Right lobe of liver (tissue), 6 donors: ENCODE data around the gene MALAT1. TPM values are rescaled to one million over a fixed set of nuclear protein-coding genes. Genes with fewer than 3 reads are reported as not detected.

Source experiments
- ATAC-seq, 4 donors: fragments of 200-7000 bp; cut with Tn5 transposase; one replicate each; pipeline ENCODE4 v1.9.1; 2020; ENCODE audit warnings: mild to moderate bottlenecking in 4 of 4, moderate library complexity in 4 of 4
- DNase-seq, 3 donors: peaks; one replicate each; pipeline ENCODE4 v3.0.0-alpha.2; 2020
- H3K27ac ChIP-seq, 3 donors: fragments of 200-600 bp; one replicate each; pipeline ENCODE4 v1.8.0; 2022
- H3K27me3 ChIP-seq, 2 donors: fragments of 200-600 bp; one replicate each; pipeline ENCODE4 v1.8.0; 2022
- H3K36me3 ChIP-seq, 4 donors: fragments of 200-600 bp; sonication (generic) in 1 of 4; one replicate each; pipeline versions ENCODE4 v1.5.1 to v1.8.0; 2017 to 2022; ENCODE audit warnings: control low read depth in 1 of 4
- H3K4me1 ChIP-seq, 4 donors: fragments of 200-600 bp; sonication (generic) in 1 of 4; one replicate each; pipeline versions ENCODE4 v1.5.1 to v1.8.0; 2017 to 2022; ENCODE audit warnings: control low read depth in 1 of 4
- H3K4me3 ChIP-seq, 3 donors: fragments of 200-600 bp; one replicate each; pipeline ENCODE4 v1.8.0; 2022
- H3K9me3 ChIP-seq, 4 donors: fragments of 200-600 bp; sonication (generic) in 1 of 4; one replicate each; pipeline versions ENCODE4 v1.5.1 to v1.8.0; 2017 to 2022; ENCODE audit warnings: control low read depth in 1 of 4
- POLR2A ChIP-seq: fragments of 450-650 bp; IDR thresholded peaks from one replicate; pipeline ENCODE4 v1.6.1; 2017; ENCODE audit warnings: antibody characterized with exemption, mild to moderate bottlenecking
- WGBS: methylation state at CpG from one replicate; pipeline ENCODE4 v1.1.6; 2018; ENCODE audit warnings: low coverage, low lambda C conversion rate; ENCODE audit not compliant: insufficient coverage; ENCODE audit errors: missing lambda C conversion rate; 5-methylcytosine and 5-hydroxymethylcytosine counted together
- intact Hi-C, 2 donors: fragments of 100-400 bp; cut with DNase I; formaldehyde crosslinking; loops; one replicate each; pipeline versions ENCODE4 v1.11.2 to v1.14.1; 2022
- total RNA-seq, 6 experiments: library from RNA; depleted of rRNA in 2 of 6; stranded (reverse); fragments of >200 nt in 2 of 6; fragmentation: NEBNext Ultra II Directional in 3 of 6; extraction: Animal tissue kit (Norgen Biotek cat#: 25700) in 3 of 6; gene quantifications; one replicate each; pipeline versions ENCODE4 v1.1.0 to v1.2.4, GENCODE V29; 2016 to 2023
- TF ChIP-seq, protein P1 (sequence below), 4 donors: fragments of 200-600 bp in 3 of 4; fragments of 450-650 bp in 1 of 4; IDR thresholded peaks; one replicate each; pipeline versions ENCODE4 v1.5.1 to v1.8.0; 2016 to 2022; ENCODE audit warnings: antibody characterized with exemption in 4 of 4, mild to moderate bottlenecking in 2 of 4
- donor health status: DM: no; HTN: yes; CAD: no.
- donor health status: DM: no; HTN: no; CAD: no.
- donor health status: DM: no; HTN: no; CAD: no.
- donor health status: DM: no; HTN: yes; CAD: no.
- donor health status: DM: no; HTN: yes; CAD: no.

MALAT1 gene
- total RNA-seq, 6 experiments from 2014 or later, result 2,716 to 5,163 (median 3,933) TPM

DNA sequence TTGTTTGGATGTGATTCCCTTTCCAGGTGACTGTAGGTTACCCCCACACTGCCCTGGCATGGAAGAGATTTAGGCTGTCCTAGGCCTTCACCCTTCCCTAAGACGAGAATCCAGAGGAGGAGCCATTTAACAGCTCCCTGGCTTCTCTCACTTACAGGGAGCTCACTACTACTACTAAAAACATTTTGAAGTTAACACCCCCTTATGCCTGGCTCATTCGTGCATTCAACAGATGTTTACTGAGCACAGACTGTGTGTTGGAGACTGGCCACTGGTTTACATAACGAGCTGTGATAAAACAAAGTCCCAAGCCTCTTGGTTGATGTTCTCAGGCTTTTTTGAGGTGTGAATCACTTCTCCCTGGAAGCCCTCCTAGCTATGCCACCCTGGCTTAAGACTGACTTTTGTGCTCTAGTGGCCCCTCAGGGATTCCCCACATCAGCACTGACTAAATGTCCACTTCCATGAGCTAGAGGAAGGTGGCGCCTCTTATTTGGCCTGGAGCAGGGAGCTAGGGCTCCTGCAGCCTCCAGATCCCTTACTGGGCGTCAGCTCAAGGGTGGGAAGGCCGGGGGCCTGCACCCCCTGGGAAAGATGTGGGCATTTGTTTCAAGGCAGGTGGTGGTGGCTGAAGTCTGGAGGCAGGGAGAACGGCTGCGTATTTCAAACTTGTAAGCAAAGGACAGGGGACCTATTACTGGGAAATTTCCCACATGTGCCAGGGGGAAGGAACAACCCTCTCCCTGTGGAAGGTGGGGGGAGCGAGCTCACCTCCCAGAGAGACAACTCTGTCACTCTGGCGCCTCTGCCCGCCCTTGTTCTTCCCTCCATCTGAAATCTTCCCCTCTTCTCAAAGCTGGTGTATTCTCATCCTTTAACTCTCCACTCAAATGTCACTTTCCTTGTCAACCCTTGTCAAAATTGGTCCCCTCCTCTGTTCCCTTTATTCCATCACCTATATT, 19.4 kb upstream of the MALAT1 start:
- Histone ChIP-seq H3K27ac (peak overlapping the region; percentile 97 to 100 (median 100)), H3K4me3 (peak overlapping the region in 1 of 3 donors; percentile 13), H3K27me3 (no peaks in the 10 kb centered on the region), H3K4me1 (peaks cover 0 to 20% (median 9%) of the 10 kb centered on the region in 4 donors), H3K9me3 (no peaks in the 10 kb centered on the region), H3K36me3 (no peaks in the 10 kb centered on the region)
- DNase-seq (peak in 2 of 3 donors; percentile 55 to 81), ATAC-seq (peak; percentile 46 to 56 (median 50))
- intact Hi-C loops, result no loop called here
- peak; percentile 6 for TF ChIP-seq POLR2A
- TF ChIP-seq, protein P1, sequence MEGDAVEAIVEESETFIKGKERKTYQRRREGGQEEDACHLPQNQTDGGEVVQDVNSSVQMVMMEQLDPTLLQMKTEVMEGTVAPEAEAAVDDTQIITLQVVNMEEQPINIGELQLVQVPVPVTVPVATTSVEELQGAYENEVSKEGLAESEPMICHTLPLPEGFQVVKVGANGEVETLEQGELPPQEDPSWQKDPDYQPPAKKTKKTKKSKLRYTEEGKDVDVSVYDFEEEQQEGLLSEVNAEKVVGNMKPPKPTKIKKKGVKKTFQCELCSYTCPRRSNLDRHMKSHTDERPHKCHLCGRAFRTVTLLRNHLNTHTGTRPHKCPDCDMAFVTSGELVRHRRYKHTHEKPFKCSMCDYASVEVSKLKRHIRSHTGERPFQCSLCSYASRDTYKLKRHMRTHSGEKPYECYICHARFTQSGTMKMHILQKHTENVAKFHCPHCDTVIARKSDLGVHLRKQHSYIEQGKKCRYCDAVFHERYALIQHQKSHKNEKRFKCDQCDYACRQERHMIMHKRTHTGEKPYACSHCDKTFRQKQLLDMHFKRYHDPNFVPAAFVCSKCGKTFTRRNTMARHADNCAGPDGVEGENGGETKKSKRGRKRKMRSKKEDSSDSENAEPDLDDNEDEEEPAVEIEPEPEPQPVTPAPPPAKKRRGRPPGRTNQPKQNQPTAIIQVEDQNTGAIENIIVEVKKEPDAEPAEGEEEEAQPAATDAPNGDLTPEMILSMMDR (IDR thresholded peaks at IDR 0.05), result peak in 1 of 4 donors; percentile 7
- 36% methylated on average over 5 of the region's 11 CpGs for WGBS

DNA sequence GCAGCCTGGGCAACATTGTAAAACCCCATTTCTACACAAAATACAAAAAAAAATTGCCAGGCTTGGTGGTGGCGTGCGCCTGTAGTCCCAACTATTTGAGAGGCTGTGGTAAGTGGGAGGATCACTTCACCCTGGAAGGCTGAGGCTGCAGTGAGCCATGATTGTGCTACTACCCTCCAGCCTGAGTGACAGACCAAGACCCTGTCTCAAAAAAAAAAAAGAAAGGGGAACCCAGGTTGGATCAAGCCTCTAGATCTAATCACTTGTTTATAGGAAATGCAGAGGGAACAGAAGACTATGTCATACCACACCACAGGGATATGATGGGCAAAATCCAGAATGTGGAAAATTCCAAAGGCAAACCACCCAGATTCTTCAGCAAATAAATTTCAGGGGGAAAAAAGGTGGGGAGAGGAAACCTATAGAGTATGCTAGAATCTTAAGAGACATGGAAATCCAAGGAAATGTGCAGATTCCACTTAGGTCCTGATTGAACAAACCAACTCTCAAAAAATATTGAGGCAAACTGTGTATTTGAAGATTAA, 16.5 kb upstream of the MALAT1 start:
- H3K9me3 ChIP-seq, result no peaks in the 10 kb centered on the region
- H3K27me3 ChIP-seq, result no peaks in the 10 kb centered on the region
- intact Hi-C loops, result no loop called here
- WGBS, result 95% methylated on average over 2 of the region's 2 CpGs
- H3K4me1 ChIP-seq, result peaks cover 0 to 20% (median 6%) of the 10 kb centered on the region in 4 donors
- TF ChIP-seq, protein P1 (IDR thresholded peaks at IDR 0.05), result no peak
- no peak for TF ChIP-seq POLR2A
- H3K27ac ChIP-seq, result no peak overlapping the region
- no peaks in the 10 kb centered on the region for H3K36me3 ChIP-seq
- peak in 1 of 3 donors; percentile 23 for DNase-seq
- no peak for ATAC-seq
- H3K4me3 ChIP-seq, result no peak overlapping the region

DNA sequence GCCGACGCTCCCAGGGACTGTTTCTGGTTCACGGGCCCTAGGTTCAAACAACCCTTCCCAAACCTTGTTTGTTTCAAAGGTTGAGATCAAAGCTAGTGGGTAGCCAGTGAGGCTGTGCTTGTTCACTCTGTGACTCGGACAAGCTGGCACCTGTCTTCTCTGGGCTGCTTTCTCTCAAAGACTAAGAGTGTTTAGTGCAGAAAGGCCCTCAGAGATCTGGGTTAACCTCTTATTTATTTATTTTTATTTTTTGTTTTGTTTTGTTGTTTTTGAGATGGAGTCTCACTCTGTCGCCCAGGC, 13.0 kb upstream of the MALAT1 start:
- ATAC-seq (no peak), DNase-seq (peak in 1 of 3 donors; percentile 3)
- Histone ChIP-seq H3K27me3 (no peaks in the 10 kb centered on the region), H3K27ac (no peak overlapping the region), H3K36me3 (no peaks in the 10 kb centered on the region), H3K9me3 (no peaks in the 10 kb centered on the region), H3K4me3 (no peak overlapping the region), H3K4me1 (peaks cover 0 to 9% (median 7%) of the 10 kb centered on the region in 4 donors)
- WGBS, result 38% methylated on average over 2 of the region's 5 CpGs
- TF ChIP-seq, protein P1 (IDR thresholded peaks at IDR 0.05), result no peak
- TF ChIP-seq POLR2A, result no peak
- intact Hi-C loops, result no loop called here

DNA sequence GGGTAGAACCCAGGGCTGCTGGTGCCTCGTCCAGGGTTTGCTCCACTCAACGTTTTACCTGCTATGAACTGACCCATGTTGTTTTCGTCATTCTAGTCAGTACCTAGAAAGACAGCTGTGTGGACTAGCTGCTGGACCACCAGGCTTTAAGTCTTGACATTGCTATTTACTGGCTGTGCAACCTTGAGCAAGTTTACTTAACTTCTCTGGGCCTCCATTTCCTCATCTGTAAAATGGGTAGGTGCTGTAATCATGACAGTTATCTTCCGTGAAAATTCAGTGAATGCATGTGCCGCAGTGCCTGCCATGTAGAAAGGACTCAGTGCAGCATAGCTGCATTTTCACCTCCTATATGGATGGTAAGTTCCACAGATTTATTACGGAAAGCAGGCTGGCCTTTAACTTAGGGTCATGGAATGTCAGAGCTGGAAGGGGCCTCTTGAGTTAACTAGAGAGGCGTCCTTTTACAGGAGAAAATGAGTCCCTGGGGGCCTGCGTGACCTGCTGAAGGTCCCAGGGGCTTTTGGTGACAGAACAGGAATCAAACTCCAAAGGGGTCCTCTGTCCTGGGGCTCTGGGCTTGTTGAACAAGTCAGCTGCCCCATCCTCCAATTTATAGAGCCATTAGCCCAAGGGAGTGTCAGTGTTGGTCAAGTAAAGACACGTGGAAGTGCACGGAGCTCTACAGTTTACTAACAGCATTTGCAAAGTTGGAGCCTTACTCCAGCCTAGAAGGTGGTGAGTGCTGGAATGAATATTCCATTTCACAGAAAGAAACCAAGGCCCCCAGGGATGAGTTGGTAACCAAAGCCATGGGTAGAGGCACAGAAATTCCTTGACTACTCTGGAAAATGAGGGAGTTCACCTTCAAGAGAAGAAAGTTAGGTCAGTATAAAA, 12.0 kb upstream of the MALAT1 start:
- intact Hi-C loops, result no loop called here
- Histone ChIP-seq H3K4me1 (peaks cover 0 to 18% (median 14%) of the 10 kb centered on the region in 4 donors), H3K27ac (peak overlapping the region; percentile 54 to 76 (median 56)), H3K36me3 (no peaks in the 10 kb centered on the region), H3K4me3 (no peak overlapping the region), H3K9me3 (no peaks in the 10 kb centered on the region), H3K27me3 (no peaks in the 10 kb centered on the region)
- TF ChIP-seq POLR2A, result no peak
- TF ChIP-seq, protein P1 (IDR thresholded peaks at IDR 0.05), result no peak
- WGBS, result 85% methylated on average over 8 of the region's 10 CpGs
- DNase-seq (peak in 1 of 3 donors; percentile 33), ATAC-seq (no peak)
